Esophagus muscularis mucosa (tissue), 3 donors: ENCODE measurements around the gene GPS2.

Experiments used
- CTCF ChIP-seq, 3 experiments: fragments of 200-600 bp in 2 of 3; fragments of 450-650 bp in 1 of 3; sonication (generic) in 2 of 3; IDR thresholded peaks; one replicate each; pipeline ENCODE4 v1.5.1; 2017 to 2019; ENCODE audit warnings: antibody characterized with exemption in 3 of 3, mild to moderate bottlenecking in 2 of 3, moderate library complexity in 1 of 3
- EP300 ChIP-seq: sonication (generic); formaldehyde crosslinking; IDR thresholded peaks from one replicate; pipeline ENCODE4 v1.6.1; 2017; ENCODE audit warnings: antibody characterized with exemption

GRCh38 chr17:7329374-7329996 lies 14.3 kb upstream of the GPS2 start:
- peak in 1 of 3 experiments; percentile 3 for TF ChIP-seq CTCF (IDR thresholded peaks at IDR 0.05)
- no peak for TF ChIP-seq EP300
